ENCODE data around the gene ARPC4. TPM values are rescaled to one million over a fixed set of nuclear protein-coding genes. Genes with fewer than 3 reads are reported as not detected.

ARPC4 gene
- total and polyA plus RNA-seq, 2 of the 13 experiments (the other 11 are each of a cell fraction or from before 2014, with no cell fraction given), result 30.1 to 83.6 TPM

DNA sequence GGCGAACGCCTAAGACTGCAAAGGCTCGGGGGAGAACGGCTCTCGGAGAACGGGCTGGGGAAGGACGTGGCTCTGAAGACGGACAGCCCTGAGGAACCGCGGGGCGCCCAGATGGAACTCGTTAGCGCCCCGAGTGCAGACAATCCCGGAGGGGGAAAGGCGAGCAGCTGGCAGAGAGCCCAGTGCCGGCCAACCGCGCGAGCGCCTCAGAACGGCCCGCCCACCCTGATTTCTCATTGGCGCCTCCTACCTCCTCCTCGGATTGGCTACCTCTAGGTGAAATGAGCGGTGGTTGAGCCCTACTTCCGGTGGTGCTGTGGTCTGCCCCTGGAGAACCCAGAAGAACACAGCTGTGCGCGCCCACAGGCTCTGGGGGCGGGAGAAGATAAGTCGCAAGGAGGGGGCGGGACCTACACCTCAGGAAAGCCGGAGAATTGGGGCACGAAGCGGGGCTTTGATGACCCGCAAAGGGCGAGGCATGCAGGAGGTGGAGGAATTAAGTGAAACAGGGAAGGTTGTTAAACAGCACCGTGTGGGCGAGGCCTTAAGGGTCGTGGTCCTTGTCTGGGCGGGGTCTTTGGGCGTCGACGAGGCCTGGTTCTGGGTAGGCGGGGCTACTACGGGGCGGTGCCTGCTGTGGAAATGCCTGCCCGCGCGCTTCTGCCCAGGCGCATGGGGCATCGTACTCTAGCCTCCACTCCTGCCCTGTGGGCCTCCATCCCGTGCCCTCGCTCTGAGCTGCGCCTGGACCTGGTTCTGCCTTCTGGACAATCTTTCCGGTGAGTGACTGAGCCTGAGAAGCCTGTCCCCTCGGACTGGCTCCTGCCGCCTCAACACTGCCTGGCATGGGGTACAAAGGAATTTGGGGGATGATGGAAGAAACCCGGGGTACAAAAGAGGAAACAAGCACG is 43.0 kb upstream of the ARPC4 start, which contains the start of gene OGG1 (continued):
- TF ChIP-seq, protein P1, sequence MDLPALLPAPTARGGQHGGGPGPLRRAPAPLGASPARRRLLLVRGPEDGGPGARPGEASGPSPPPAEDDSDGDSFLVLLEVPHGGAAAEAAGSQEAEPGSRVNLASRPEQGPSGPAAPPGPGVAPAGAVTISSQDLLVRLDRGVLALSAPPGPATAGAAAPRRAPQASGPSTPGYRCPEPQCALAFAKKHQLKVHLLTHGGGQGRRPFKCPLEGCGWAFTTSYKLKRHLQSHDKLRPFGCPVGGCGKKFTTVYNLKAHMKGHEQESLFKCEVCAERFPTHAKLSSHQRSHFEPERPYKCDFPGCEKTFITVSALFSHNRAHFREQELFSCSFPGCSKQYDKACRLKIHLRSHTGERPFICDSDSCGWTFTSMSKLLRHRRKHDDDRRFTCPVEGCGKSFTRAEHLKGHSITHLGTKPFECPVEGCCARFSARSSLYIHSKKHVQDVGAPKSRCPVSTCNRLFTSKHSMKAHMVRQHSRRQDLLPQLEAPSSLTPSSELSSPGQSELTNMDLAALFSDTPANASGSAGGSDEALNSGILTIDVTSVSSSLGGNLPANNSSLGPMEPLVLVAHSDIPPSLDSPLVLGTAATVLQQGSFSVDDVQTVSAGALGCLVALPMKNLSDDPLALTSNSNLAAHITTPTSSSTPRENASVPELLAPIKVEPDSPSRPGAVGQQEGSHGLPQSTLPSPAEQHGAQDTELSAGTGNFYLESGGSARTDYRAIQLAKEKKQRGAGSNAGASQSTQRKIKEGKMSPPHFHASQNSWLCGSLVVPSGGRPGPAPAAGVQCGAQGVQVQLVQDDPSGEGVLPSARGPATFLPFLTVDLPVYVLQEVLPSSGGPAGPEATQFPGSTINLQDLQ (CRISPR knock-in tag; IDR thresholded peaks at IDR 0.05), result no peak
- TF ChIP-seq, protein P2, sequence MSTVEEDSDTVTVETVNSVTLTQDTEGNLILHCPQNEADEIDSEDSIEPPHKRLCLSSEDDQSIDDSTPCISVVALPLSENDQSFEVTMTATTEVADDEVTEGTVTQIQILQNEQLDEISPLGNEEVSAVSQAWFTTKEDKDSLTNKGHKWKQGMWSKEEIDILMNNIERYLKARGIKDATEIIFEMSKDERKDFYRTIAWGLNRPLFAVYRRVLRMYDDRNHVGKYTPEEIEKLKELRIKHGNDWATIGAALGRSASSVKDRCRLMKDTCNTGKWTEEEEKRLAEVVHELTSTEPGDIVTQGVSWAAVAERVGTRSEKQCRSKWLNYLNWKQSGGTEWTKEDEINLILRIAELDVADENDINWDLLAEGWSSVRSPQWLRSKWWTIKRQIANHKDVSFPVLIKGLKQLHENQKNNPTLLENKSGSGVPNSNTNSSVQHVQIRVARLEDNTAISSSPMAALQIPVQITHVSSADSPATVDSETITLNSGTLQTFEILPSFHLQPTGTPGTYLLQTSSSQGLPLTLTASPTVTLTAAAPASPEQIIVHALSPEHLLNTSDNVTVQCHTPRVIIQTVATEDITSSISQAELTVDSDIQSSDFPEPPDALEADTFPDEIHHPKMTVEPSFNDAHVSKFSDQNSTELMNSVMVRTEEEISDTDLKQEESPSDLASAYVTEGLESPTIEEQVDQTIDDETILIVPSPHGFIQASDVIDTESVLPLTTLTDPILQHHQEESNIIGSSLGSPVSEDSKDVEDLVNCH (CRISPR knock-in tag; IDR thresholded peaks at IDR 0.05), result peak; percentile 78; the same call in 1 of the 2 replicates
- TF ChIP-seq, protein P3, sequence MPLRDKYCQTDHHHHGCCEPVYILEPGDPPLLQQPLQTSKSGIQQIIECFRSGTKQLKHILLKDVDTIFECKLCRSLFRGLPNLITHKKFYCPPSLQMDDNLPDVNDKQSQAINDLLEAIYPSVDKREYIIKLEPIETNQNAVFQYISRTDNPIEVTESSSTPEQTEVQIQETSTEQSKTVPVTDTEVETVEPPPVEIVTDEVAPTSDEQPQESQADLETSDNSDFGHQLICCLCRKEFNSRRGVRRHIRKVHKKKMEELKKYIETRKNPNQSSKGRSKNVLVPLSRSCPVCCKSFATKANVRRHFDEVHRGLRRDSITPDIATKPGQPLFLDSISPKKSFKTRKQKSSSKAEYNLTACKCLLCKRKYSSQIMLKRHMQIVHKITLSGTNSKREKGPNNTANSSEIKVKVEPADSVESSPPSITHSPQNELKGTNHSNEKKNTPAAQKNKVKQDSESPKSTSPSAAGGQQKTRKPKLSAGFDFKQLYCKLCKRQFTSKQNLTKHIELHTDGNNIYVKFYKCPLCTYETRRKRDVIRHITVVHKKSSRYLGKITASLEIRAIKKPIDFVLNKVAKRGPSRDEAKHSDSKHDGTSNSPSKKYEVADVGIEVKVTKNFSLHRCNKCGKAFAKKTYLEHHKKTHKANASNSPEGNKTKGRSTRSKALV (CRISPR knock-in tag; IDR thresholded peaks at IDR 0.05), result peak; percentile 51; the same call in 1 of the 2 replicates
- TF ChIP-seq POGZ (CRISPR knock-in tag; IDR thresholded peaks at IDR 0.05), result peak; percentile 1; the same call in 1 of the 2 replicates
- peak; percentile 56; the same call in 1 of the 2 replicates for TF ChIP-seq TOPORS (CRISPR knock-in tag; IDR thresholded peaks at IDR 0.05)
- peak; percentile 84 for TF ChIP-seq GATAD1 (CRISPR knock-in tag; IDR thresholded peaks at IDR 0.05)
- peak; percentile 89; the same call in 1 of the 2 replicates for TF ChIP-seq MYPOP (CRISPR knock-in tag; IDR thresholded peaks at IDR 0.05)
- no peak for TF ChIP-seq NFIB (CRISPR knock-in tag; IDR thresholded peaks at IDR 0.05; ENCODE audit: borderline replicate concordance)
- TF ChIP-seq FOXP1 (IDR thresholded peaks at IDR 0.05), result no peak
- no peak for TF ChIP-seq FOXP1 (CRISPR knock-in tag; IDR thresholded peaks at IDR 0.05)
- peak; percentile 56; the same call in 1 of the 2 replicates for TF ChIP-seq ZNF501 (CRISPR knock-in tag; IDR thresholded peaks at IDR 0.05)
- 0 out of 2 replicates have a peak, but pooled peaks have one; percentile 65 for TF ChIP-seq ZNF275 (CRISPR knock-in tag; IDR thresholded peaks at IDR 0.05; ENCODE audit: borderline replicate concordance)
- TF ChIP-seq SMAD1 (CRISPR knock-in tag; IDR thresholded peaks at IDR 0.05; ENCODE audit: borderline replicate concordance, low read depth), result no peak; the same call in 1 of the 2 replicates
- TF ChIP-seq FIP1L1 (IDR thresholded peaks at IDR 0.05; ENCODE audit: borderline replicate concordance, insufficient read depth, low read depth, low read length), result no peak
- peak; percentile 20; the same call in 1 of the 2 replicates for TF ChIP-seq ZNF543 (CRISPR knock-in tag; IDR thresholded peaks at IDR 0.05)

Measured in HepG2 (cell line).